H9 (cell line): ENCODE data around the gene ATP6V1G3. TPM values are rescaled to one million over a fixed set of nuclear protein-coding genes. Genes with fewer than 3 reads are reported as not detected.

Experiments
- DNase-seq: peaks from one replicate; pipeline ENCODE4 v3.0.0-alpha.2; 2017
- H2AFZ ChIP-seq: one replicate; pipeline ENCODE4 v1.6.1; 2013; ENCODE audit warnings: mild to moderate bottlenecking, low read length, control low read depth, moderate library complexity
- H2AK5ac ChIP-seq: 2 replicates; pipeline ENCODE4 v1.6.1; 2013; ENCODE audit warnings: low read length, control low read depth, mixed read lengths; ENCODE audit not compliant: insufficient read length
- H2BK120ac ChIP-seq: one replicate; pipeline ENCODE4 v1.6.1; 2013; ENCODE audit warnings: low read depth, mild to moderate bottlenecking, low read length, control low read depth, inconsistent platforms; ENCODE audit not compliant: poor library complexity, severe bottlenecking
- H2BK12ac ChIP-seq: 2 replicates; pipeline ENCODE4 v1.6.1; 2013; ENCODE audit warnings: low read length, control low read depth, mixed read lengths, low read depth; ENCODE audit not compliant: insufficient read length
- H2BK15ac ChIP-seq: 2 replicates; pipeline ENCODE4 v1.6.1; 2013; ENCODE audit warnings: low read depth, low read length, control low read depth
- H2BK20ac ChIP-seq: one replicate; pipeline ENCODE4 v1.6.1; 2013; ENCODE audit warnings: low read depth, mild to moderate bottlenecking, low read length, control low read depth, inconsistent platforms; ENCODE audit not compliant: poor library complexity, severe bottlenecking
- H2BK5ac ChIP-seq: 2 replicates; pipeline ENCODE4 v1.6.1; 2013; ENCODE audit warnings: low read length, control low read depth, mixed read lengths; ENCODE audit not compliant: insufficient read length
- H3K14ac ChIP-seq: 2 replicates; pipeline ENCODE4 v1.6.1; 2013; ENCODE audit warnings: low read length, control low read depth; ENCODE audit not compliant: insufficient read depth
- H3K18ac ChIP-seq: 2 replicates; pipeline ENCODE4 v1.6.1; 2013; ENCODE audit warnings: low read depth, mild to moderate bottlenecking, mixed read lengths, low read length, control low read depth; ENCODE audit not compliant: insufficient read length
- H3K23ac ChIP-seq: 2 replicates; pipeline ENCODE4 v1.6.1; 2013; ENCODE audit warnings: low read length, control low read depth, mixed read lengths, low read depth; ENCODE audit not compliant: insufficient read length
- H3K23me2 ChIP-seq: 2 replicates; pipeline ENCODE4 v1.6.1; 2013; ENCODE audit warnings: low read depth, mild to moderate bottlenecking, mixed read lengths, low read length, control low read depth; ENCODE audit not compliant: insufficient read length, poor library complexity, severe bottlenecking
- H3K27ac ChIP-seq: 2 replicates; pipeline ENCODE4 v1.5.1; 2013; ENCODE audit warnings: low read length, control low read depth, mixed read lengths, low read depth; ENCODE audit not compliant: insufficient read length
- H3K27me3 ChIP-seq: 2 replicates; pipeline ENCODE4 v1.6.1; 2013; ENCODE audit warnings: low read length, control low read depth, inconsistent platforms; ENCODE audit not compliant: insufficient read depth
- H3K4ac ChIP-seq: 2 replicates; pipeline ENCODE4 v1.6.1; 2013; ENCODE audit warnings: low read depth, mild to moderate bottlenecking, control low read depth, inconsistent platforms, low read length, moderate library complexity
- H3K4me1 ChIP-seq: 2 replicates; pipeline ENCODE4 v1.6.1; 2013; ENCODE audit warnings: low read length, control low read depth, inconsistent platforms; ENCODE audit not compliant: insufficient read depth
- H3K4me2 ChIP-seq: 2 replicates; pipeline ENCODE4 v1.6.1; 2013; ENCODE audit warnings: low read length, control low read depth, mixed read lengths; ENCODE audit not compliant: insufficient read length, insufficient read depth
- H3K56ac ChIP-seq: 2 replicates; pipeline ENCODE4 v1.6.1; 2013; ENCODE audit warnings: low read depth, mild to moderate bottlenecking, mixed read lengths, low read length, control low read depth; ENCODE audit not compliant: insufficient read length
- H3K79me1 ChIP-seq: 2 replicates; pipeline ENCODE4 v1.6.1; 2013; ENCODE audit warnings: low read depth, mild to moderate bottlenecking, moderate library complexity, low read length, control low read depth, inconsistent platforms; ENCODE audit not compliant: insufficient read depth, poor library complexity, severe bottlenecking
- H3K79me2 ChIP-seq: 2 replicates; pipeline ENCODE4 v1.6.1; 2013; ENCODE audit warnings: low read length, control low read depth, inconsistent platforms; ENCODE audit not compliant: insufficient read depth
- H3K9ac ChIP-seq: 2 replicates; pipeline ENCODE4 v1.6.1; 2013; ENCODE audit warnings: low read length, control low read depth, mixed read lengths; ENCODE audit not compliant: insufficient read length; ENCODE audit errors: extremely low read depth
- H3K9me3 ChIP-seq: one replicate; pipeline ENCODE4 v1.6.1; 2013; ENCODE audit warnings: low read depth, low read length, inconsistent platforms; ENCODE audit not compliant: control insufficient read depth
- H3T11ph ChIP-seq: one replicate; pipeline ENCODE4 v1.6.1; 2013; ENCODE audit warnings: mild to moderate bottlenecking, low read length, control low read depth, inconsistent platforms
- H4K20me1 ChIP-seq: one replicate; pipeline ENCODE4 v1.6.1; 2013; ENCODE audit not compliant: control insufficient read depth, insufficient read length, insufficient read depth
- H4K5ac ChIP-seq: 2 replicates; pipeline ENCODE4 v1.6.1; 2013; ENCODE audit warnings: low read depth, mild to moderate bottlenecking, mixed read lengths, low read length, control low read depth; ENCODE audit not compliant: insufficient read length
- H4K8ac ChIP-seq: replicated peaks from 2 replicates; pipeline ENCODE4 v1.6.1; 2013; ENCODE audit warnings: low read length, control low read depth, mixed read lengths, low read depth; ENCODE audit not compliant: insufficient read length
- H4K91ac ChIP-seq: 2 replicates; pipeline ENCODE4 v1.6.1; 2013; ENCODE audit warnings: low read depth, mild to moderate bottlenecking, moderate library complexity, mixed read lengths, low read length, control low read depth; ENCODE audit not compliant: insufficient read length
- H3K27ac Mint-ChIP-seq, 3 experiments: 2 replicates in 2 of 3; 3 replicates in 1 of 3; pipeline ENCODE4 v1.8.0; 2020 to 2021; ENCODE audit warnings: mixed read lengths in 3 of 3, mild to moderate bottlenecking in 1 of 3, moderate library complexity in 1 of 3
- H3K27me3 Mint-ChIP-seq: 2 replicates; pipeline ENCODE4 v1.8.0; 2021; ENCODE audit warnings: low read depth, mild to moderate bottlenecking, moderate library complexity, mixed read lengths
- H3K36me3 Mint-ChIP-seq, 3 experiments: 2 replicates in 2 of 3; 3 replicates in 1 of 3; pipeline ENCODE4 v1.8.0; 2020 to 2021; ENCODE audit warnings: low read depth in 3 of 3, mixed read lengths in 3 of 3; ENCODE audit not compliant: insufficient read depth in 1 of 3
- H3K4me1 Mint-ChIP-seq, 2 experiments: 2 replicates each; pipeline ENCODE4 v1.8.0; 2020; ENCODE audit warnings: mixed read lengths in 2 of 2
- H3K4me3 Mint-ChIP-seq, 2 experiments: 2 replicates in 1 of 2; 3 replicates in 1 of 2; pipeline ENCODE4 v1.8.0; 2020 to 2021; ENCODE audit warnings: mild to moderate bottlenecking in 2 of 2, mixed read lengths in 2 of 2, moderate library complexity in 1 of 2
- H3K9me3 Mint-ChIP-seq, 2 experiments: 2 replicates in 1 of 2; 3 replicates in 1 of 2; pipeline ENCODE4 v1.8.0; 2020; ENCODE audit warnings: mild to moderate bottlenecking in 2 of 2, mixed read lengths in 2 of 2, moderate library complexity in 1 of 2
- CTCF ChIP-seq: fragments of 200-600 bp; sonication (generic); conservative IDR thresholded peaks from 3 replicates; pipeline ENCODE4 v1.8.0; 2021; ENCODE audit warnings: antibody characterized with exemption, mild to moderate bottlenecking
- WGBS: extraction: QIAGEN DNeasy Blood & Tissue Kit; methylation state at CpG from one replicate; pipeline ENCODE4 v1.1.7; 2013; ENCODE audit warnings: missing lambda C conversion rate, low lambda C conversion rate, mixed read lengths; ENCODE audit not compliant: insufficient read length; ENCODE audit errors: extremely low coverage; 5-methylcytosine and 5-hydroxymethylcytosine counted together
- total RNA-seq: library from RNA; stranded (reverse); gene quantifications from 2 replicates; pipeline ENCODE4 v1.2.1, GENCODE V29; 2021

The ATP6V1G3 gene
- total RNA-seq, 1 experiment from 2014 or later, result not detected

- H3K23ac ChIP-seq, result no peak overlapping the region
- no peaks in the 10 kb centered on the region for H3K27me3 ChIP-seq
- no peaks in the 10 kb centered on the region for H3K79me1 ChIP-seq
- no peaks in the 10 kb centered on the region for H3K9me3 Mint-ChIP-seq
- no peak overlapping the region for H2AFZ ChIP-seq
- no peak overlapping the region for H2AK5ac ChIP-seq
- no peak overlapping the region for H3K4ac ChIP-seq
- no peaks in the 10 kb centered on the region for H3K36me3 Mint-ChIP-seq
- no peak overlapping the region for H4K8ac ChIP-seq
- no peaks in the 10 kb centered on the region for H3K23me2 ChIP-seq
- no peak for DNase-seq
- no peak overlapping the region for H3T11ph ChIP-seq
- no peak overlapping the region for H3K4me3 Mint-ChIP-seq
- H3K18ac ChIP-seq, result no peak overlapping the region
- H3K27me3 Mint-ChIP-seq, result no peaks in the 10 kb centered on the region
- H4K5ac ChIP-seq, result no peak overlapping the region
- no peak overlapping the region for H2BK20ac ChIP-seq
- no peak overlapping the region for H3K27ac ChIP-seq
- no peak overlapping the region for H3K56ac ChIP-seq
- H3K4me1 Mint-ChIP-seq, result peaks cover 0 to 2% of the 10 kb centered on the region in 2 experiments; a peak in 2 of 4 replicates
- no peaks in the 10 kb centered on the region for H3K9me3 ChIP-seq
- H2BK5ac ChIP-seq, result no peak overlapping the region
- H2BK12ac ChIP-seq, result no peak overlapping the region
- H2BK15ac ChIP-seq, result no peak overlapping the region
- no peak overlapping the region for H3K27ac Mint-ChIP-seq
- H4K91ac ChIP-seq, result no peak overlapping the region
- no peak overlapping the region for H3K4me2 ChIP-seq
- no peak for TF ChIP-seq CTCF
- no peaks in the 10 kb centered on the region for H3K79me2 ChIP-seq
- no peak overlapping the region for H3K14ac ChIP-seq
- no CpG with 5 or more reads among the region's 2 CpGs for WGBS
- H3K9ac ChIP-seq, result no peak overlapping the region
- no peak overlapping the region for H2BK120ac ChIP-seq
- H4K20me1 ChIP-seq, result no peaks in the 10 kb centered on the region
- 0 out of 2 replicates have a peak, but pooled peaks cover 2% of the 10 kb centered on the region for H3K4me1 ChIP-seq
Observed at GRCh38 chr1:198560161-198560560, 19.7 kb upstream of the ATP6V1G3 start.
